ENCODE measurements around the gene PPM1N. TPM values are rescaled to one million over a fixed set of nuclear protein-coding genes. Genes with fewer than 3 reads are reported as not detected.

Gene PPM1N
- total RNA-seq, 2 experiments from 2014 or later: 3.7 to 4.2 TPM

GRCh38 chr19:45492627-45493470 lies 5.4 kb upstream of the PPM1N start:
- DNase-seq (no peak), ATAC-seq (no peak)
- H3K27ac Mint-ChIP-seq: no peak overlapping the region
- POLR2A ChIA-PET: interaction anchor here (1.0 kb wide), 1 partner anchor 134 kb away, joined by 4 read pairs; no protein-coding TSS in a partner anchor
- H3K4me1 Mint-ChIP-seq (ENCODE audit: low read depth): peaks cover 22% of the 10 kb centered on the region
- H3K9me3 Mint-ChIP-seq: no peaks in the 10 kb centered on the region
- intact Hi-C loops (cut with micrococcal nuclease): no loop called here
- CTCF ChIA-PET: interaction anchor here (1.0 kb wide), 2 partner anchors 53 to 68 kb away, joined by 3 read pairs; no protein-coding TSS in a partner anchor
- H3K4me3 Mint-ChIP-seq: peak overlapping the region; percentile 40
- peaks cover 19% of the 10 kb centered on the region for H3K27me3 Mint-ChIP-seq
- H3K36me3 Mint-ChIP-seq (ENCODE audit: low read depth): no peaks in the 10 kb centered on the region
- TF ChIP-seq CTCF (IDR thresholded peaks at IDR 0.05): no peak

DNA sequence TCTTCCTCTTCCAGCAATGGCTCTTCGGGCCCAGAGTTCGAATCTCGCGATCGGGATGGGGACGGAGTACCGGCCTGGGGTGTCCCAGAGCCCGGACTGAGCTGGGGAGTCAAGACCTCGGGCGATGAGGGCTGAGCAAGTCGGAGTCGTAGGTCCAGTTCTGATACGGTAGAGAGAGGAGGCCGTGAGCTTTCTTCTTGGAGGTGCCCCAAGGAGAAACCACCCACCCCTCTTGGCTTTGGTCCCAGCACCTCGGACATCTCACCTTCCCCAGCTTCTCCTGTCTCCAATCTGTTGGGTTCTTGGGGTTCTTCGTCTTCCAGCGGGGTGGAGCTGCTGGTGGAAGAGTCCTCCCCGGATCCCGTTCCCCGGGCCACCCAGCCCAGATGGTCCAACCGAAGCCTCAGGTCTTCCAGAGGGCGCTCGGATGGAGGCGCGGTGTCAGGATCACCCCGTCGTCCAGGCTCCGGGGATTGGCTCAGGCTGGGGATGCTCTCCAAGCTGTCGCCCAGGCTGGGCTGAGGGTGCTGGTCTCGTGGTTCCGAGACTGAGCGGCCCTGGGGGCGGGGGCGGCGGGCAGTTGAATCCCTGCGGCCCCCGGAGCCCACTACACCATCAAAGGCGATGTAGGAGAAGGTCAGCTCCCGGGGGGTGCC lies 3.9 kb upstream of the PPM1N start:
- no peak for TF ChIP-seq CTCF (IDR thresholded peaks at IDR 0.05)
- CTCF ChIA-PET: interaction anchor here (0.7 to 3.1 kb wide), 11 partner anchors 9 to 198 kb away, joined by 3 to 66 read pairs (median 5); partner anchors contain the start of gene QPCTL

GRCh38 chr19:45495178-45495577 lies 3.1 kb upstream of the PPM1N start:
- Mint-ChIP-seq H3K36me3 (ENCODE audit: low read depth) (no peaks in the 10 kb centered on the region), H3K4me3 (peak overlapping the region; percentile 28), H3K27me3 (peaks cover 19% of the 10 kb centered on the region), H3K9me3 (no peaks in the 10 kb centered on the region), H3K27ac (no peak overlapping the region), H3K4me1 (ENCODE audit: low read depth) (peaks cover 35% of the 10 kb centered on the region)
- ChIA-PET POLR2A (interaction anchor here (1.3 kb wide), 1 partner anchor 10 kb away, joined by 4 read pairs; no protein-coding TSS in a partner anchor), CTCF (interaction anchor here (0.7 to 3.1 kb wide), 10 partner anchors 10 to 198 kb away, joined by 3 to 66 read pairs (median 8); partner anchors contain the start of gene QPCTL)
- DNase-seq (no peak), ATAC-seq (no peak)
- TF ChIP-seq CTCF (IDR thresholded peaks at IDR 0.05): no peak
- intact Hi-C loops (cut with micrococcal nuclease): no loop called here

More for the DNA sequence above, 3.9 kb upstream of the PPM1N start:
- POLR2A ChIA-PET: interaction anchor here (1.0 to 1.3 kb wide), 2 partner anchors 9 to 16 kb away, joined by 3 to 4 read pairs; no protein-coding TSS in a partner anchor
- ATAC-seq: no peak
- Mint-ChIP-seq H3K9me3 (no peaks in the 10 kb centered on the region), H3K36me3 (ENCODE audit: low read depth) (no peaks in the 10 kb centered on the region), H3K4me3 (no peak overlapping the region), H3K4me1 (ENCODE audit: low read depth) (peaks cover 31% of the 10 kb centered on the region), H3K27me3 (peaks cover 19% of the 10 kb centered on the region), H3K27ac (no peak overlapping the region)
- intact Hi-C loops (cut with micrococcal nuclease): no loop called here
- DNase-seq: no peak

GRCh38 chr19:45496349-45496953 lies 1.8 kb upstream of the PPM1N start:
- Mint-ChIP-seq H3K27me3 (peaks cover 19% of the 10 kb centered on the region), H3K4me1 (ENCODE audit: low read depth) (peaks cover 35% of the 10 kb centered on the region)
- intact Hi-C loops (cut with micrococcal nuclease): no loop called here

More at GRCh38 chr19:45496349-45496953, 1.8 kb upstream of the PPM1N start:
- DNase-seq: peak; percentile 59
- ATAC-seq: peak; percentile 6
- H3K36me3 Mint-ChIP-seq (ENCODE audit: low read depth): no peaks in the 10 kb centered on the region
- ChIA-PET POLR2A (interaction anchor here (0.9 to 1.0 kb wide), 2 partner anchors 19 to 149 kb away, joined by 4 to 5 read pairs; no protein-coding TSS in a partner anchor), CTCF (interaction anchor here (0.6 to 3.1 kb wide), 8 partner anchors 9 to 145 kb away, joined by 3 to 66 read pairs (median 15); no protein-coding TSS in a partner anchor)
- peak overlapping the region; percentile 28 for H3K4me3 Mint-ChIP-seq
- no peak overlapping the region for H3K27ac Mint-ChIP-seq
- TF ChIP-seq CTCF (IDR thresholded peaks at IDR 0.05): no peak
- H3K9me3 Mint-ChIP-seq: no peaks in the 10 kb centered on the region
